Measurements from ENCODE around the gene ST7.
"Not testable (repeated sequence)": the region's sequence is repeated elsewhere in the genome, so short reads cannot be mapped to it uniquely, and the experiment has no call there.

- TF ChIP-seq EZH2phosphoT487 (IDR thresholded peaks at IDR 0.05; ENCODE audit: borderline replicate concordance, low read depth, low read length); CTCF (conservative IDR thresholded peaks at IDR 0.05; ENCODE audit: low read length): not testable (repeated sequence)
These were observed 77.0 kb downstream of the ST7 start for GRCh38 chr7:117030346-117030745.

All from OCI-LY7 (cell line).